Measurements from ENCODE around the gene ING1. TPM values are rescaled to one million over a fixed set of nuclear protein-coding genes. Genes with fewer than 3 reads are reported as not detected.
A peak's percentile ranks its signal among the peaks of the same experiment; 100 is the strongest.

ING1 gene
- total RNA-seq, 1 donor from 2014 or later, result 13.4 TPM

DNA sequence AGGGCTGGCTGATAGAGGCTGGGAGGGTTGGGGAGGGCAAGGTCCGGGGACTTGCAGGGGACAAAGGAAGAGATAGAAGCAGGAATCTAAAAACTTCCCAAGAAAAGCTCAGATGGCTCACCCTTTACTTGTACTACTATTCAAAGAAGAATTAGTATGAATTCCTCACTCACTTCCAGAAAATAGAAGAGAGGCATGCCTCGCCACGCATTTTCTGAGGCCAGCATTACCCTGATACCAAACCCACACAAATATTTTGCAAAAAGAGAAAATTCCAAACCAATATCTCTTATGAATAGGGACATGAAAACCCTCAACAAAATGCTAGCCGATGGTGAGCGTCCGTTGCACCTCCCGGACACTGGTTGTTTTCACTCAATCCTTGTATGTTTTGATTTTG lies 54.0 kb downstream of the ING1 start:
- TF ChIP-seq, protein P1, sequence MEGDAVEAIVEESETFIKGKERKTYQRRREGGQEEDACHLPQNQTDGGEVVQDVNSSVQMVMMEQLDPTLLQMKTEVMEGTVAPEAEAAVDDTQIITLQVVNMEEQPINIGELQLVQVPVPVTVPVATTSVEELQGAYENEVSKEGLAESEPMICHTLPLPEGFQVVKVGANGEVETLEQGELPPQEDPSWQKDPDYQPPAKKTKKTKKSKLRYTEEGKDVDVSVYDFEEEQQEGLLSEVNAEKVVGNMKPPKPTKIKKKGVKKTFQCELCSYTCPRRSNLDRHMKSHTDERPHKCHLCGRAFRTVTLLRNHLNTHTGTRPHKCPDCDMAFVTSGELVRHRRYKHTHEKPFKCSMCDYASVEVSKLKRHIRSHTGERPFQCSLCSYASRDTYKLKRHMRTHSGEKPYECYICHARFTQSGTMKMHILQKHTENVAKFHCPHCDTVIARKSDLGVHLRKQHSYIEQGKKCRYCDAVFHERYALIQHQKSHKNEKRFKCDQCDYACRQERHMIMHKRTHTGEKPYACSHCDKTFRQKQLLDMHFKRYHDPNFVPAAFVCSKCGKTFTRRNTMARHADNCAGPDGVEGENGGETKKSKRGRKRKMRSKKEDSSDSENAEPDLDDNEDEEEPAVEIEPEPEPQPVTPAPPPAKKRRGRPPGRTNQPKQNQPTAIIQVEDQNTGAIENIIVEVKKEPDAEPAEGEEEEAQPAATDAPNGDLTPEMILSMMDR (IDR thresholded peaks at IDR 0.05; ENCODE audit: insufficient read depth, low read length, severe bottlenecking), result no peak
- no peak for FAIRE-seq
- no peak overlapping the region for H3K4me3 ChIP-seq (ENCODE audit: low read depth, low read length)
- no peaks in the 10 kb centered on the region for H3K36me3 ChIP-seq (ENCODE audit: control insufficient read depth, insufficient read depth, low read length)
- DNase-seq (ENCODE audit: low read depth), result no peak
- no peaks in the 10 kb centered on the region for H3K27me3 ChIP-seq (ENCODE audit: control insufficient read depth, insufficient read depth, low read length)

DNA sequence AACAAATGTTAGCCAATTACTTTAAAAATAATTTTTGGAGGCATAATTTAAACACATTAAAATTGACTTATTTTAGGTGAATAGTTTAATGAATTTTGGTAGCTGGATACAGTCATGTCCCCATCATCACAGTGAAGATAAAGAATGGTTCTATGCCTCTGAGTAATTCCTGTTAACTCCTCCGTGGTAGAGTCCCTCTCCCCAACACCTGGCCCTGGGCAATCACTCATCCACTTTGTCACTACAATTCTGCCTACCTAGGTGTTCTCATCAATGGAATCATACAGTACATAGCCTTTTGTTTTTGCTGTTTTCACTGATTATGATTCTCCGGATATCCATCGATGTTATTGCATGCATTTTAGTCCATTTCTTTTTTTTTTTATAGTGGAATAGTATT lies 55.6 kb downstream of the ING1 start:
- H3K27me3 ChIP-seq (ENCODE audit: control insufficient read depth, insufficient read depth, low read length), result no peaks in the 10 kb centered on the region
- FAIRE-seq (no peak), DNase-seq (ENCODE audit: low read depth) (no peak)
- no peaks in the 10 kb centered on the region for H3K36me3 ChIP-seq (ENCODE audit: control insufficient read depth, insufficient read depth, low read length)
- TF ChIP-seq, protein P1 (IDR thresholded peaks at IDR 0.05; ENCODE audit: insufficient read depth, low read length, severe bottlenecking), result no peak
- no peak overlapping the region for H3K4me3 ChIP-seq (ENCODE audit: low read depth, low read length)

DNA sequence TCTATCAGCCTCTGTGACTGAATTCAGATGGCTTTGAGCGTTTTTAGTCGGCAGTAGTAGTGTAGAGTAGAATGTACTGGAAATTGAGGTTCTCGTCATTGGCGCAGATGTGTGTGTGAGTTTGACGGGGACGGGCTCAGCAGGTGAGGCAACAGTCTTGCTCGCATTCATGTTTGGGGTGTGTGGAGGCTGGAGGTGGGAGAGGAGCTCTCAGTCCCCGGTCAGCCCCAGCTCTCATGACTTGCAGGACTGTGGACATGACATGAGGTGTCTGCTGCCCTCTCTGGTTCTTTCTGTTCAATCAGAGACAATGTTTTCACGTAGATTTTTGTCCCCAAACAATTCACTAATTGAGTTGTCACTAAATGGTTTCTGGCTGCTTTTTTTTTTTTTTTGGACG lies 57.2 kb downstream of the ING1 start:
- FAIRE-seq (peak; percentile 62), DNase-seq (ENCODE audit: low read depth) (no peak)
- H3K36me3 ChIP-seq (ENCODE audit: control insufficient read depth, insufficient read depth, low read length), result no peaks in the 10 kb centered on the region
- H3K4me3 ChIP-seq (ENCODE audit: low read depth, low read length), result no peak overlapping the region
- TF ChIP-seq, protein P1 (IDR thresholded peaks at IDR 0.05; ENCODE audit: insufficient read depth, low read length, severe bottlenecking), result no peak
- no peaks in the 10 kb centered on the region for H3K27me3 ChIP-seq (ENCODE audit: control insufficient read depth, insufficient read depth, low read length)

DNA sequence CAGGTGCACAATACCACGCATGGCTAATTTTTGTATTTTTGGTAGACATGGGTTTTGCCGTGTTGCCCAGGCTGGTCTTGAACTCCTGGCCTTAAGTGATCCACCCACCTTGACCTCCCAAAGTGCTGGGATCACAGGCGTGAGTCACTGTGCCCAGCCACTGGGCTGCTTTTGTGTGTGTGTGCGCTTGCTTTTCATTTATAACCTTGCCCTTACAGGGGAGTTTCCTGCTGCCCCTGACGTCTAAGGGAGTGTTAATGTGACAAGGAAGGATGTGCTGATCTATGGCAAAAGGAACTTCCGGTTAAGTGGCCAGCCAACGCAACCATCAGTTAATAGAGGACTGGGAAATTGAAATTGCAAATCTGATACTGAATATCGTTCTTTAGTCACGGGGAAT lies 57.7 kb downstream of the ING1 start:
- FAIRE-seq (no peak), DNase-seq (ENCODE audit: low read depth) (no peak)
- TF ChIP-seq, protein P1 (IDR thresholded peaks at IDR 0.05; ENCODE audit: insufficient read depth, low read length, severe bottlenecking), result no peak
- Histone ChIP-seq H3K4me3 (ENCODE audit: low read depth, low read length) (no peak overlapping the region), H3K27me3 (ENCODE audit: control insufficient read depth, insufficient read depth, low read length) (no peaks in the 10 kb centered on the region), H3K36me3 (ENCODE audit: control insufficient read depth, insufficient read depth, low read length) (no peaks in the 10 kb centered on the region)

DNA sequence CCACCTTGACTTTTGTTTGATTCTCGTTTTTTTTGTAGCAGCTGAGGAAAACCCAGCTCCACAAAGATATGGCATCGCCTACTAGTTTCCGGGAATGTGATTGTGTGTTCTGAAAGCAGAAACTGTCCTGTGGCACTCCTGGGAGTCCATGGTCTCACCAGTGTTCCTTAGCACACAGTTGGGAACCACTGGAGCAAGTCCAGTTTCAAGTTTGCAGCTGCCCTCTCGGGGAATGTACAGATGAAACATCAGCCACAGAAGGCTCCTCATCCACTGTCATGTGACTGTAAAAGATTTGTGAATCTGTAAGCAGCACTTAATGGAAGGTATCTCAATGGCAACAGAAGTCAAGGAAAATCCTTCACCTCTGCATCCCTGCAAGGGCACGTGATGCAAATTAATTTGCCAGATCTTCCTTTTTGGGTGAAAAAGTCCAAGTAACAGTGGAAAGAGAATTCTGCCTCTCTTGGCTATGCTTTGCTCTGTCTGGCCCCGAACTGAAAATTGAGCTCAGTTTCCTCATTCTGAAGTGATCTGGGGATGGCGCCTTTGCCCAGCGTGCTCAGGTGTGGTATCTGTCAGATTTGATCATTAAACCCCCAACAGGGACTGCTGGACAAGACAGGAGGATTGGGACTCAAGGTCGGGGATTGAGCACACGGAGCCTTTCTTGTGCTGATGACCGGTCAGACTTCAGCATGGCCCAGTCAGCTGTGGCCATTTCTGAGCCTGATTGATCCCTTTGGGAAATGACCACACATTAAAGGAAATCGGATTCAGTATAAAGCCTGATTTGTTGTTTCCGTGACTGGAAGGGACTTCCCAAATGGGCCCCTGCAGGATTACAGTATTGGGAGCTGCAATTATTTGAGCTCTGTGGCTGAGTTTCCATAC lies 58.8 kb downstream of the ING1 start:
- Histone ChIP-seq H3K36me3 (ENCODE audit: control insufficient read depth, insufficient read depth, low read length) (no peaks in the 10 kb centered on the region), H3K4me3 (ENCODE audit: low read depth, low read length) (no peak overlapping the region), H3K27me3 (ENCODE audit: control insufficient read depth, insufficient read depth, low read length) (peaks cover 2% of the 10 kb centered on the region)
- TF ChIP-seq, protein P1 (IDR thresholded peaks at IDR 0.05; ENCODE audit: insufficient read depth, low read length, severe bottlenecking), result no peak
- DNase-seq (ENCODE audit: low read depth) (no peak), FAIRE-seq (no peak)

Other genes with a start within 250 kb of the ING1 start
- 5.1 and 8.2 TPM in 2 replicates for gene RAB20, start 152.0 kb upstream of the ING1 start, total RNA-seq
- gene NAXD, start 98.2 kb upstream of the ING1 start, total RNA-seq, result 21.1 and 24.8 TPM in 2 replicates
- 108 and 152 TPM in 2 replicates for gene CARS2, start 7.6 kb upstream of the ING1 start, total RNA-seq
- gene ANKRD10, start 201.4 kb downstream of the ING1 start, total RNA-seq, result 17.2 and 26.9 TPM in 2 replicates

Measured in bronchial epithelial cell (primary cell).